ENCODE data around the gene NPAT.

DNA sequence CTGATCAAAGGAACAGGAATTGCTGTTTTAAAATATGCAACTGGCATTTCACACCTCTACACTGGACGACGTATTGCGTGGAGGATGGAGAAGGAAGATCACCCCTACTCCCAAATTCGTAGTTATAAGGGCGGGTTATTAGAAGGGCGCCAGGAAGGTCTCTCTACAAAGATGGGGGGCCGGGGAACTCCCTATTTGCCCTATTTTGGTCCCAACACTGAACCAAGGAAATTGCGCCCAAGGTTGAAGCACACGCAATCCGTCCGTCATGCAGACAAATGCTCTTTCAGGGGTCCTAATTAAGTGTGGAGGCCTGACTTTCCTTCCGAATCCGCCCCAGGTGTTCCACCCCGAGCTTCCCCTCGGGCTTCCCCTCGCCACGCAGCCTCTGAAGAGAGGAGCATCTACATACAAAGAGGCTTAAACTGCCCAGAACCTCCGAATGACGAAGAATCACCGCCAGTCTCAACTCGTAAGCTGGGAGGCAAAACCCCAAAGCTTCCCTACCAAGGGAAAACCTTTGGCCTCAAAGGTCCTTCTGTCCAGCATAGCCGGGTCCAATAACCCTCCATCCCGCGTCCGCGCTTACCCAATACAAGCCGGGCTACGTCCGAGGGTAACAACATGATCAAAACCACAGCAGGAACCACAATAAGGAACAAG, 396 bp downstream of the NPAT start:
- TF ChIP-seq, protein P1, sequence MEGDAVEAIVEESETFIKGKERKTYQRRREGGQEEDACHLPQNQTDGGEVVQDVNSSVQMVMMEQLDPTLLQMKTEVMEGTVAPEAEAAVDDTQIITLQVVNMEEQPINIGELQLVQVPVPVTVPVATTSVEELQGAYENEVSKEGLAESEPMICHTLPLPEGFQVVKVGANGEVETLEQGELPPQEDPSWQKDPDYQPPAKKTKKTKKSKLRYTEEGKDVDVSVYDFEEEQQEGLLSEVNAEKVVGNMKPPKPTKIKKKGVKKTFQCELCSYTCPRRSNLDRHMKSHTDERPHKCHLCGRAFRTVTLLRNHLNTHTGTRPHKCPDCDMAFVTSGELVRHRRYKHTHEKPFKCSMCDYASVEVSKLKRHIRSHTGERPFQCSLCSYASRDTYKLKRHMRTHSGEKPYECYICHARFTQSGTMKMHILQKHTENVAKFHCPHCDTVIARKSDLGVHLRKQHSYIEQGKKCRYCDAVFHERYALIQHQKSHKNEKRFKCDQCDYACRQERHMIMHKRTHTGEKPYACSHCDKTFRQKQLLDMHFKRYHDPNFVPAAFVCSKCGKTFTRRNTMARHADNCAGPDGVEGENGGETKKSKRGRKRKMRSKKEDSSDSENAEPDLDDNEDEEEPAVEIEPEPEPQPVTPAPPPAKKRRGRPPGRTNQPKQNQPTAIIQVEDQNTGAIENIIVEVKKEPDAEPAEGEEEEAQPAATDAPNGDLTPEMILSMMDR (IDR thresholded peaks at IDR 0.05 in 4 of 5, conservative IDR thresholded peaks at IDR 0.05 in 1 of 5): no peak
- TF ChIP-seq POLR2A (IDR thresholded peaks at IDR 0.05): no peak
